Tibial artery (tissue), 4 donors: ENCODE results near the gene MAT2B.

Experiments used
- DNase-seq, 2 donors: peaks; one replicate each; pipeline ENCODE4 v3.0.0-alpha.2; 2019
- H3K27ac ChIP-seq, 2 donors: fragments of 200-600 bp; sonication (generic) in 1 of 2; 1 replicate in 1 of 2; 2 replicates in 1 of 2; pipeline ENCODE4 v1.5.1; 2018 to 2019; ENCODE audit warnings: mild to moderate bottlenecking in 1 of 2
- H3K27me3 ChIP-seq, 2 donors: fragments of 200-600 bp; sonication (generic) in 1 of 2; one replicate each; pipeline versions ENCODE4 v1.5.1 to v1.6.0; 2016 to 2019
- H3K36me3 ChIP-seq, 3 donors: fragments of 200-600 bp; sonication (generic) in 2 of 3; one replicate each; pipeline ENCODE4 v1.5.1; 2016 to 2019; ENCODE audit warnings: mild to moderate bottlenecking in 2 of 3
- H3K4me1 ChIP-seq, 4 donors: fragments of 200-600 bp; sonication (generic) in 2 of 4; 1 replicate in 3 of 4; 2 replicates in 1 of 4; pipeline ENCODE4 v1.5.1; 2016 to 2019
- H3K4me3 ChIP-seq, 2 donors: fragments of 200-600 bp; sonication (generic) in 1 of 2; 1 replicate in 1 of 2; 2 replicates in 1 of 2; pipeline ENCODE4 v1.5.1; 2018 to 2019; ENCODE audit warnings: mild to moderate bottlenecking in 2 of 2
- H3K9me3 ChIP-seq, 3 donors: fragments of 200-600 bp; sonication (generic) in 1 of 3; one replicate each; pipeline ENCODE4 v1.5.1; 2016 to 2019
- intact Hi-C: fragments of 100-400 bp; cut with DNase I; formaldehyde crosslinking; loops from one replicate; pipeline ENCODE4 v1.15.0; 2023; ENCODE audit warnings: low total_unique reads
- TF ChIP-seq, protein P1 (sequence below), 2 experiments: fragments of 200-600 bp in 1 of 2; fragments of 450-650 bp in 1 of 2; IDR thresholded peaks; one replicate each; pipeline ENCODE4 v1.5.1; 2017 to 2019; ENCODE audit warnings: antibody characterized with exemption in 2 of 2, mild to moderate bottlenecking in 1 of 2, moderate library complexity in 1 of 2

The MAT2B gene

GRCh38 chr5:163489745-163490075 lies 15.7 kb upstream of the MAT2B start:
- H3K27me3 ChIP-seq = no peaks in the 10 kb centered on the region
- DNase-seq = no peak
- H3K4me3 ChIP-seq = no peak overlapping the region
- TF ChIP-seq, protein P1, sequence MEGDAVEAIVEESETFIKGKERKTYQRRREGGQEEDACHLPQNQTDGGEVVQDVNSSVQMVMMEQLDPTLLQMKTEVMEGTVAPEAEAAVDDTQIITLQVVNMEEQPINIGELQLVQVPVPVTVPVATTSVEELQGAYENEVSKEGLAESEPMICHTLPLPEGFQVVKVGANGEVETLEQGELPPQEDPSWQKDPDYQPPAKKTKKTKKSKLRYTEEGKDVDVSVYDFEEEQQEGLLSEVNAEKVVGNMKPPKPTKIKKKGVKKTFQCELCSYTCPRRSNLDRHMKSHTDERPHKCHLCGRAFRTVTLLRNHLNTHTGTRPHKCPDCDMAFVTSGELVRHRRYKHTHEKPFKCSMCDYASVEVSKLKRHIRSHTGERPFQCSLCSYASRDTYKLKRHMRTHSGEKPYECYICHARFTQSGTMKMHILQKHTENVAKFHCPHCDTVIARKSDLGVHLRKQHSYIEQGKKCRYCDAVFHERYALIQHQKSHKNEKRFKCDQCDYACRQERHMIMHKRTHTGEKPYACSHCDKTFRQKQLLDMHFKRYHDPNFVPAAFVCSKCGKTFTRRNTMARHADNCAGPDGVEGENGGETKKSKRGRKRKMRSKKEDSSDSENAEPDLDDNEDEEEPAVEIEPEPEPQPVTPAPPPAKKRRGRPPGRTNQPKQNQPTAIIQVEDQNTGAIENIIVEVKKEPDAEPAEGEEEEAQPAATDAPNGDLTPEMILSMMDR (IDR thresholded peaks at IDR 0.05) = no peak
- no peaks in the 10 kb centered on the region for H3K36me3 ChIP-seq
- H3K27ac ChIP-seq = no peak overlapping the region
- H3K9me3 ChIP-seq = no peaks in the 10 kb centered on the region
- intact Hi-C loops = no loop called here
- no peaks in the 10 kb centered on the region for H3K4me1 ChIP-seq

DNA sequence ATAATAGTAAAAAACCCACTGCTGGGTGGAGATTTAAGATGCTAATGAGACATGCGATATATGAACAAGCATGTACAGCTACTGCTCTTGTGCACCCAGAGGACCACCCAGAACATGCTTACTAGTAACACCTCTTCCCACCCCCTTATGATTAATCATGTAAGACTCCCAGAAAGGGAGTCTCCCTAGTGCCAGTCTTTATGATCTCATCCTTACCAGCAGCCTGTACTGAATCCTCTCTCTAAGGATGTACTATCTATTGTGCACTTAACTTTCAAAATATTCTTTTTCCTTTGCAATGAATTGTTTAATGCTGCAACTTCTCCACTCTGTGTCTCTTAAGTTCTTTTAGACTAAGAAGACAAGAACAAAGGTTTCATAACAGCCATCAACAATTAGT lies 9.1 kb upstream of the MAT2B start:
- Histone ChIP-seq H3K4me3 (no peak overlapping the region), H3K27ac (no peak overlapping the region), H3K27me3 (no peaks in the 10 kb centered on the region), H3K9me3 (no peaks in the 10 kb centered on the region), H3K4me1 (no peaks in the 10 kb centered on the region), H3K36me3 (no peaks in the 10 kb centered on the region)
- intact Hi-C loops = no loop called here
- no peak for DNase-seq
- TF ChIP-seq, protein P1 (IDR thresholded peaks at IDR 0.05) = no peak

DNA sequence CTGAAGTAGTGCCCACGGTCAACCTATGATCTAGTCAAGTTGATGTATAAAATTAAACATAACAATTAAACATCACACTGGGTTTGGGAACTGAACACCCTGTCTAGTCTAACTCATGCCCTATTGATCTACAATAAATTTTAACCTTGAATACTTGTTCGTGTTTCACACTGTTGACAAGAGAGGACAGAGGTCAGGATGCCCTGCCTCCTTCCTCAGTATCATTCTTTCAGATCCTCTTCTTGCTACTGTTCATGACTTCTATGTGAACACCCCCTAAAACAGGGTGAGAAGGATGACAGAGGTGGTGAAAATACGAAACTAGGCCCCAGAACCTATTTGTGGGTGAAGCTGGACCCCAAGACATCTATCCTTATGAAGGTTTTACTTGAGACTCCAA lies 8.1 kb upstream of the MAT2B start:
- Histone ChIP-seq H3K4me3 (no peak overlapping the region), H3K36me3 (no peaks in the 10 kb centered on the region), H3K27ac (no peak overlapping the region), H3K27me3 (no peaks in the 10 kb centered on the region), H3K4me1 (peaks cover 0 to 3% (median 0%) of the 10 kb centered on the region in 4 donors), H3K9me3 (no peaks in the 10 kb centered on the region)
- TF ChIP-seq, protein P1 (IDR thresholded peaks at IDR 0.05) = no peak
- DNase-seq = no peak
- intact Hi-C loops = no loop called here

- H3K36me3 ChIP-seq = no peaks in the 10 kb centered on the region
- no peak for DNase-seq
- intact Hi-C loops = no loop called here
These were observed 6.5 kb upstream of the MAT2B start for GRCh38 chr5:163498886-163499285.

GRCh38 chr5:163502521-163502920 lies 2.9 kb upstream of the MAT2B start:
- no peaks in the 10 kb centered on the region for H3K36me3 ChIP-seq
- H3K4me1 ChIP-seq = peaks cover 0 to 36% (median 15%) of the 10 kb centered on the region in 4 donors
- H3K4me3 ChIP-seq = peak overlapping the region; percentile 67 to 76
- no peaks in the 10 kb centered on the region for H3K27me3 ChIP-seq
- peak overlapping the region; percentile 95 to 97 for H3K27ac ChIP-seq
- H3K9me3 ChIP-seq = no peaks in the 10 kb centered on the region
- TF ChIP-seq, protein P1 (IDR thresholded peaks at IDR 0.05) = no peak
- no peak for DNase-seq
- intact Hi-C loops = loop anchor here (5.0 kb wide), 1 partner anchor 40 kb away; the partner anchor contains the start of genes HMMR and NUDCD2

More at GRCh38 chr5:163498886-163499285, 6.5 kb upstream of the MAT2B start:
- Histone ChIP-seq H3K27me3 (no peaks in the 10 kb centered on the region), H3K4me3 (no peak overlapping the region), H3K27ac (no peak overlapping the region), H3K4me1 (peaks cover 0 to 16% (median 5%) of the 10 kb centered on the region in 4 donors), H3K9me3 (no peaks in the 10 kb centered on the region)
- TF ChIP-seq, protein P1 (IDR thresholded peaks at IDR 0.05) = no peak
